GM19351 (cell line): Measurements from ENCODE around the gene EPM2A.

Experiments used
- ATAC-seq: cut with Tn5 transposase; IDR thresholded peaks from one replicate; pipeline ENCODE4 v1.9.1; 2021; ENCODE audit warnings: mild to moderate bottlenecking, moderate library complexity; ENCODE audit not compliant: unreplicated experiment

The EPM2A gene

GRCh38 chr6:145688493-145688905 lies 46.8 kb downstream of the EPM2A start:
- no peak for ATAC-seq

- ATAC-seq: no peak
Measured at GRCh38 chr6:145685932-145686331, 49.4 kb downstream of the EPM2A start.

- no peak for ATAC-seq
Measured at GRCh38 chr6:145681965-145682364, 53.4 kb downstream of the EPM2A start.

GRCh38 chr6:145673504-145673903 lies 61.8 kb downstream of the EPM2A start:
- ATAC-seq: no peak

GRCh38 chr6:145670311-145670710 lies 65.0 kb downstream of the EPM2A start:
- no peak for ATAC-seq

- no peak for ATAC-seq
Measured at GRCh38 chr6:145669627-145670034, 65.7 kb downstream of the EPM2A start.

- no peak for ATAC-seq
Measured at GRCh38 chr6:145668844-145669243, 66.5 kb downstream of the EPM2A start.

GRCh38 chr6:145660676-145661075 lies 74.6 kb downstream of the EPM2A start:
- ATAC-seq: no peak

GRCh38 chr6:145656128-145656527 lies 79.2 kb downstream of the EPM2A start:
- no peak for ATAC-seq

GRCh38 chr6:145652572-145652971 lies 82.7 kb downstream of the EPM2A start:
- no peak for ATAC-seq

- ATAC-seq: no peak
Measured at GRCh38 chr6:145651988-145652387, 83.3 kb downstream of the EPM2A start.

- no peak for ATAC-seq
Measured at GRCh38 chr6:145648149-145648548, 87.2 kb downstream of the EPM2A start.

GRCh38 chr6:145647602-145648001 lies 87.7 kb downstream of the EPM2A start:
- ATAC-seq: no peak

GRCh38 chr6:145643760-145644159 lies 91.6 kb downstream of the EPM2A start:
- no peak for ATAC-seq

GRCh38 chr6:145633981-145634627 lies 101.2 kb downstream of the EPM2A start:
- peak; percentile 93 for ATAC-seq

GRCh38 chr6:145632971-145633370 lies 102.3 kb downstream of the EPM2A start:
- ATAC-seq: no peak

- no peak for ATAC-seq
Measured at GRCh38 chr6:145631374-145631773, 103.9 kb downstream of the EPM2A start.

- ATAC-seq: no peak
Measured at GRCh38 chr6:145630598-145630997, 104.7 kb downstream of the EPM2A start.

- no peak for ATAC-seq
Measured at GRCh38 chr6:145629478-145629877, 105.8 kb downstream of the EPM2A start.

- ATAC-seq: no peak
Measured at GRCh38 chr6:145627451-145627850, 107.9 kb downstream of the EPM2A start.

- no peak for ATAC-seq
Measured at GRCh38 chr6:145626857-145627256, 108.5 kb downstream of the EPM2A start.

- ATAC-seq: no peak
Measured at GRCh38 chr6:145623231-145623630, 112.1 kb downstream of the EPM2A start.

- ATAC-seq: peak; percentile 65
Measured at GRCh38 chr6:145621776-145622175, 113.5 kb downstream of the EPM2A start.
